ENCODE measurements around the gene NSL1. TPM values are rescaled to one million over a fixed set of nuclear protein-coding genes. Genes with fewer than 3 reads are reported as not detected.

The NSL1 gene
- total and polyA plus RNA-seq, 3 donors from 2014 or later: 29.3 to 52.7 (median 50.0) TPM

DNA sequence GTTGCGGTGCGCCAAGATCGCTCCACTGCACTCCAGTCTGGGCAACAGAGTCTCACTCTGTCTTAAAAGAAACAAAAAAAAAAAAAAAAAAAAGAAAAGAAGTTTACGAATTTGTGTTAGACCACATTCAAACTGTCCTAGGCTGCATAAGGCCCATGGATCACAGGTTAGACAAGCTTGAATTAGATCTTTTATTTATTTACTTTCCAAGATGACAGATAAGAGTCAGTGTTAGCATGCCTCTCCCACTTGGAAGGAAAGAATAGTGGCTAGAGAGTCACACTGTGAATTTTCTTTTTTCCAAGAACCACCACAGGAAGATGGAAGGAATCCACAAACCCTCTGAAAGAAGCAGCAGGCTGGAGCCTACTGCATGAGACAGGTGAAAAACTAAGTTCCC lies 29.3 kb downstream of the NSL1 start:
- Histone ChIP-seq H3K36me3 (ENCODE audit: low read depth, missing control alignments) (no peaks in the 10 kb centered on the region), H3K4me3 (no peak overlapping the region), H3K27me3 (no peaks in the 10 kb centered on the region), H3K27ac (no peak overlapping the region), H3K4me1 (no peaks in the 10 kb centered on the region), H3K9me3 (no peaks in the 10 kb centered on the region)
- TF ChIP-seq, protein P1, sequence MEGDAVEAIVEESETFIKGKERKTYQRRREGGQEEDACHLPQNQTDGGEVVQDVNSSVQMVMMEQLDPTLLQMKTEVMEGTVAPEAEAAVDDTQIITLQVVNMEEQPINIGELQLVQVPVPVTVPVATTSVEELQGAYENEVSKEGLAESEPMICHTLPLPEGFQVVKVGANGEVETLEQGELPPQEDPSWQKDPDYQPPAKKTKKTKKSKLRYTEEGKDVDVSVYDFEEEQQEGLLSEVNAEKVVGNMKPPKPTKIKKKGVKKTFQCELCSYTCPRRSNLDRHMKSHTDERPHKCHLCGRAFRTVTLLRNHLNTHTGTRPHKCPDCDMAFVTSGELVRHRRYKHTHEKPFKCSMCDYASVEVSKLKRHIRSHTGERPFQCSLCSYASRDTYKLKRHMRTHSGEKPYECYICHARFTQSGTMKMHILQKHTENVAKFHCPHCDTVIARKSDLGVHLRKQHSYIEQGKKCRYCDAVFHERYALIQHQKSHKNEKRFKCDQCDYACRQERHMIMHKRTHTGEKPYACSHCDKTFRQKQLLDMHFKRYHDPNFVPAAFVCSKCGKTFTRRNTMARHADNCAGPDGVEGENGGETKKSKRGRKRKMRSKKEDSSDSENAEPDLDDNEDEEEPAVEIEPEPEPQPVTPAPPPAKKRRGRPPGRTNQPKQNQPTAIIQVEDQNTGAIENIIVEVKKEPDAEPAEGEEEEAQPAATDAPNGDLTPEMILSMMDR (IDR thresholded peaks at IDR 0.05): no peak
- TF ChIP-seq POLR2A (IDR thresholded peaks at IDR 0.05): no peak
- WGBS, 2 donors: 94 to 99% methylated on average over 4 of the region's 4 CpGs
- DNase-seq: no peak
- intact Hi-C loops (cut with DNase I; ENCODE audit: low total_unique reads): no loop called here

DNA sequence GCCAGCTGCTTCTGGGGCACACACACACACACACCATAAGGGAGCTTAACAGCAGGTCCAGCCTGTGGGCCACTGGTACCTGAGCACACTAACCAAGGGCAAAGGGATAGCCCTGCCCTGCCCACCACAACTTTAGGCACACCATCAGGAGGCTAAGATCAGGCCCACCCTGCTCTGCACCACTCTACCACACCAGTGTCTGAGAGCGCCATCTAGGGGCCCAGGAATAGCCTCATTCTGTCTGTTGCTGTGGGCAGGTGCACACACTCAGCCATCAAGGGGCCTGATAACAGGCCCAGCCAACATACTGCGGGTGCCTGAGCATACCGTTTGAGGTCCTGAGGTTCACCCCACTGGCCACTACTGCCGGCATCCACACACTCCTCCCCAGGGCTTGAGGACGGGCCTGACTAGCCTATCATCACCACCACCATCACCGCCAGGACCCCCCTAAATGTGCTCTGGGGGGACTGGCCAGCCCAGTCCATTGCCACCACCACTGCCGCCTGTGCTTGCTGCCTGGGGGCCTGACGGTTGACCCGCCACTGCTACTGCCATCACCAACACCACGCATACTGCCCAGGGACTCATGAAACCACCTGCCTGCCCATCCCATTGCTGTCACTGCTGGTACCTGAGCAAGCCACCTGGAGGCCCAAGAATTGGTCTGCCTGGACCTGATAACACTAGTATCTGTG lies 31.3 kb downstream of the NSL1 start:
- no peaks in the 10 kb centered on the region for H3K9me3 ChIP-seq
- no peaks in the 10 kb centered on the region for H3K36me3 ChIP-seq (ENCODE audit: low read depth, missing control alignments)
- DNase-seq: no peak
- intact Hi-C loops (cut with DNase I; ENCODE audit: low total_unique reads): no loop called here
- H3K4me3 ChIP-seq: no peak overlapping the region
- H3K4me1 ChIP-seq: no peaks in the 10 kb centered on the region
- 97 to 100% methylated on average over 5 to 10 of the region's 10 CpGs for WGBS, 2 donors
- no peak overlapping the region for H3K27ac ChIP-seq
- TF ChIP-seq POLR2A (IDR thresholded peaks at IDR 0.05): no peak
- TF ChIP-seq, protein P1 (IDR thresholded peaks at IDR 0.05): no peak
- H3K27me3 ChIP-seq: no peaks in the 10 kb centered on the region

DNA sequence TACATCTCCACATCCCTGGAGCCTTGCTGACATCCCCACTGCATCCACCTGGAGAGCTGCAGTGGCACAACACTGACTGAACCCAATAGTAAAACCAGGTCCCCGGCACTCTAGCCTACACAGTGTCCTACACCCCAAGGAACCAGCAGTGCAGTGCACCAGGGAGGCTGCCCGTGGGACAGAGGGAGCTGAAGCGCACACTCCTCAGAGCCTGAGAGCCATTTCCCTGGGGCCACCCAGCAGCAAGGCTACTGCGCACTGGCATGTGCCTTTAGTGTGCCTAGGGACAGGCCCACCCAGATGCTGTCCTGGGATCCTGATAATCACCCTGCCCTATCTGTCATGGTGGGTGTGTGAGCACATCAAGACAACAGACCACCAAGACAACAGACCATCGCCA lies 31.9 kb downstream of the NSL1 start:
- H3K4me1 ChIP-seq: no peaks in the 10 kb centered on the region
- WGBS, 2 donors: 98 to 100% methylated on average over 1 to 5 of the region's 5 CpGs
- no peak overlapping the region for H3K27ac ChIP-seq
- no peaks in the 10 kb centered on the region for H3K27me3 ChIP-seq
- no peaks in the 10 kb centered on the region for H3K9me3 ChIP-seq
- DNase-seq: no peak
- H3K36me3 ChIP-seq (ENCODE audit: low read depth, missing control alignments): no peaks in the 10 kb centered on the region
- intact Hi-C loops (cut with DNase I; ENCODE audit: low total_unique reads): no loop called here
- TF ChIP-seq, protein P1 (IDR thresholded peaks at IDR 0.05): no peak
- no peak for TF ChIP-seq POLR2A (IDR thresholded peaks at IDR 0.05)
- no peak overlapping the region for H3K4me3 ChIP-seq

DNA sequence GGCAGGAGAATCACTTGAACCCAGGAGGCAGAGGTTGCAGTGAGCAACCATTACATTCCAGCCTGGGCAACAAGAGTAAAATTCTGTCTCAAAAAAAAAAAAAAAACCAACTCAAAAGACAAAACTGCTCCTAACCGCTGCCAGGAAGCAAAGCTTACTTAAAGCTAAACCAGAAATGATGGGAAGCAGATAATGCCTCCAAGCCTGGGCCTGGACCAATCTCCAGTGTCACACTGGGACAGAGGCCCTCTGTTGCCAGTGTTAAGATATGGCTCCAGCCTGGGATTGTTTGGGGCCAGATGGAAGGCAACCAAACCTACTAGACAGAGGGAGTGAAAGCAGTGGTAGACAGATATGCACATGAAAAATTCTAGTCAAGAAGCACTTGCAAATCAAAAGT lies 36.9 kb downstream of the NSL1 start:
- DNase-seq: no peak
- 42% methylated on average over 1 of the region's 1 CpG; no CpG with 5 or more reads in 1 of the 2 donors for WGBS, 2 donors
- Histone ChIP-seq H3K36me3 (ENCODE audit: low read depth, missing control alignments) (no peaks in the 10 kb centered on the region), H3K9me3 (no peaks in the 10 kb centered on the region), H3K4me1 (peaks cover 7% of the 10 kb centered on the region), H3K4me3 (no peak overlapping the region), H3K27ac (no peak overlapping the region), H3K27me3 (no peaks in the 10 kb centered on the region)
- intact Hi-C loops (cut with DNase I; ENCODE audit: low total_unique reads): no loop called here
- TF ChIP-seq, protein P1 (IDR thresholded peaks at IDR 0.05): no peak
- no peak for TF ChIP-seq POLR2A (IDR thresholded peaks at IDR 0.05)

DNA sequence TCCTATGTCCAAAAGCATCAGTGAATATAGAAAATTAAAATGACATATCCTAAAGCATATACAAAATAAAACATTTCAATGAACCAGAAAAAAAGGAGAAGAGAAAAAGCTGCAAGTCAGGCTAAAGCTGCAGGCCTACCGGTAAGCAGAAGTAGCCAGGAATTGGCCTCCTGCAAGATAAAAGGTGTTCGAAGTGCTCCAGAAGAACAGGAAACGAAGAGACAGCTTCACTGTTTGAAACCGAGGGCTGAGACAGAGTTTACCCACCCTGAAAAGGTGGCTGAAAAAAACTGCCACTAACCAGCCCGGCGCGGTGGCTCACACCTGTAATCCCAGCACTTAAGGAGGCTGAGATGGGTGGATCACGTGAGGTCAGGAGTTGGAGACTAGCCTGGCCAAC lies 37.4 kb downstream of the NSL1 start:
- no peak overlapping the region for H3K27ac ChIP-seq
- 82 to 89% methylated on average over 8 of the region's 8 CpGs for WGBS, 2 donors
- intact Hi-C loops (cut with DNase I; ENCODE audit: low total_unique reads): no loop called here

More for the DNA sequence above, 37.4 kb downstream of the NSL1 start:
- peaks cover 9% of the 10 kb centered on the region for H3K4me1 ChIP-seq
- H3K4me3 ChIP-seq: no peak overlapping the region
- DNase-seq: no peak
- TF ChIP-seq, protein P1 (IDR thresholded peaks at IDR 0.05): no peak
- TF ChIP-seq POLR2A (IDR thresholded peaks at IDR 0.05): no peak
- no peaks in the 10 kb centered on the region for H3K27me3 ChIP-seq
- H3K36me3 ChIP-seq (ENCODE audit: low read depth, missing control alignments): no peaks in the 10 kb centered on the region
- H3K9me3 ChIP-seq: no peaks in the 10 kb centered on the region

Measured in testis (tissue), 3 donors.